Loucy (cell line): ENCODE results near the gene ATXN7L2.

ENCODE experiments used
- EZH2phosphoT487 ChIP-seq: fragments of 200-600 bp; IDR thresholded peaks from 2 replicates; pipeline ENCODE4 v1.6.1; 2018; ENCODE audit warnings: antibody characterized with exemption, mild to moderate bottlenecking, moderate library complexity, borderline replicate concordance
- TF ChIP-seq, protein P1 (sequence below): fragments of 200-600 bp; sonication (generic); conservative IDR thresholded peaks from 2 replicates; pipeline ENCODE4 v1.5.1; 2014; ENCODE audit warnings: mild to moderate bottlenecking, antibody characterized with exemption, low read length

DNA sequence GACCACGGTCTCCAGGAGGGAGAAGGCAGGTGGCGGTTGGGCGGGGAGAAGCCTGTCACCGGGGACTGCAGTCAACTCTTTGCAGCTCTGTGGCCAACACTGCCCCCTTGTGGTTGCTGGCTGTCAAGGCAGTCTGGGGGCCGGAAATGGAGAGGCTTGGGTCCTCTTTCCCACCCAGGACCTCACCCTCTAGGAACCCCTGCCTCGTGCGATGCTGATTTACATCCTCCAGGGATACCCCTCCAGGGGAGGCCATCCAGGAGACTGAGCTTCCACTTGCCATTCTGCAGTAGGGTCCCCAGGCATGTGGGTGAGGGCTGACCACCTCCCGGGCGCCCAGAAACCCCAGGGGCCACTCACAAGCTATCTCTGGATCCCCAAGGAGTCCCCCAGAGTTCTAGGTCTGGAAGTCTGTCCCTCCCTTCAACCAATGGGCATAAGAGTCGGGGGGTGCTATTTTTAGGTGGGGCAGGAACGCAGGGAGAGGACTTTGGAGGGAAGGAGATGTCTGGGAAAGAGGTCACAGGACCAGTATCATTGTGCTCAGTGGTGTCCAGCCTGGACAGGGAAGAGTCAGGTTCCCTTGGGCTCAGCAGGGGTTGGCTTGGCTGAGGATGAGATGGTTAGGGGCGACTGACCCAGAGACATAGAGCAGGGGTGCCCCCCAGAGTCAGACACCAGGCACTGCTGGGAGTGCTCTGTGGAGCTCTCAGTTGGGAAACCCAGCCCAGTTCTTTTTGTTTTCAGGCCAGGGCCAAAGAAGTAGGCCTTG is 48.8 kb downstream of the ATXN7L2 start:
- TF ChIP-seq, protein P1, sequence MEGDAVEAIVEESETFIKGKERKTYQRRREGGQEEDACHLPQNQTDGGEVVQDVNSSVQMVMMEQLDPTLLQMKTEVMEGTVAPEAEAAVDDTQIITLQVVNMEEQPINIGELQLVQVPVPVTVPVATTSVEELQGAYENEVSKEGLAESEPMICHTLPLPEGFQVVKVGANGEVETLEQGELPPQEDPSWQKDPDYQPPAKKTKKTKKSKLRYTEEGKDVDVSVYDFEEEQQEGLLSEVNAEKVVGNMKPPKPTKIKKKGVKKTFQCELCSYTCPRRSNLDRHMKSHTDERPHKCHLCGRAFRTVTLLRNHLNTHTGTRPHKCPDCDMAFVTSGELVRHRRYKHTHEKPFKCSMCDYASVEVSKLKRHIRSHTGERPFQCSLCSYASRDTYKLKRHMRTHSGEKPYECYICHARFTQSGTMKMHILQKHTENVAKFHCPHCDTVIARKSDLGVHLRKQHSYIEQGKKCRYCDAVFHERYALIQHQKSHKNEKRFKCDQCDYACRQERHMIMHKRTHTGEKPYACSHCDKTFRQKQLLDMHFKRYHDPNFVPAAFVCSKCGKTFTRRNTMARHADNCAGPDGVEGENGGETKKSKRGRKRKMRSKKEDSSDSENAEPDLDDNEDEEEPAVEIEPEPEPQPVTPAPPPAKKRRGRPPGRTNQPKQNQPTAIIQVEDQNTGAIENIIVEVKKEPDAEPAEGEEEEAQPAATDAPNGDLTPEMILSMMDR, result peak; percentile 74
- TF ChIP-seq EZH2phosphoT487, result no peak
